Activated B cell treated with CpG ODN at 0.5 μM for 24 hours (primary cell): ENCODE measurements around the gene FGFBP2. TPM values are rescaled to one million over a fixed set of nuclear protein-coding genes. Genes with fewer than 3 reads are reported as not detected.

Experiments used
- ATAC-seq: fragments of 200-7000 bp; cut with Tn5 transposase; one replicate; pipeline ENCODE4 v1.10.0; 2021; ENCODE audit warnings: low read depth, mild to moderate bottlenecking, moderate library complexity
- CTCF ChIA-PET: fragments of 350-600 bp; sonication (Branson Sonifier 250); formaldehyde crosslinking; loops from one replicate; lab custom pipeline; 2021; ENCODE audit warnings: antibody characterized with exemption; lab: Charles Lee
- POLR2A ChIA-PET: fragments of 350-600 bp; sonication (Branson Sonifier 250); formaldehyde crosslinking; loops from one replicate; lab custom pipeline; 2021; ENCODE audit warnings: antibody characterized with exemption; lab: Charles Lee
- DNase-seq: peaks from one replicate; pipeline ENCODE4 v3.0.0; 2022
- H3K27ac Mint-ChIP-seq: one replicate; pipeline ENCODE4 v1.8.0; 2020; ENCODE audit warnings: mixed read lengths
- H3K27me3 Mint-ChIP-seq: one replicate; pipeline ENCODE4 v1.8.0; 2021; ENCODE audit warnings: mixed read lengths
- H3K36me3 Mint-ChIP-seq: one replicate; pipeline ENCODE4 v1.8.0; 2021; ENCODE audit warnings: low read depth, mixed read lengths
- H3K4me1 Mint-ChIP-seq: one replicate; pipeline ENCODE4 v1.8.0; 2021; ENCODE audit warnings: mixed read lengths
- H3K4me3 Mint-ChIP-seq: one replicate; pipeline ENCODE4 v1.8.0; 2020; ENCODE audit warnings: mild to moderate bottlenecking, mixed read lengths
- H3K9me3 Mint-ChIP-seq: one replicate; pipeline ENCODE4 v1.8.0; 2020; ENCODE audit warnings: mixed read lengths
- intact Hi-C: fragments of 100-400 bp; cut with micrococcal nuclease; formaldehyde crosslinking; loops from one replicate; pipeline ENCODE4 v1.15.1; 2024
- total RNA-seq: library from RNA; stranded (reverse); gene quantifications from 2 replicates; pipeline ENCODE4 v1.2.3, GENCODE V29; 2022
- TF ChIP-seq, protein P1 (sequence below): fragments of 200-600 bp; IDR thresholded peaks from one replicate; pipeline ENCODE4 v1.8.0; 2022; ENCODE audit warnings: antibody characterized with exemption, mild to moderate bottlenecking

The FGFBP2 gene
- total RNA-seq, 1 donor from 2014 or later: 0.20 TPM

GRCh38 chr4:15983610-15984009 is 20.6 kb upstream of the FGFBP2 start:
- H3K4me1 Mint-ChIP-seq: no peaks in the 10 kb centered on the region
- peaks cover 5% of the 10 kb centered on the region for H3K27me3 Mint-ChIP-seq
- H3K36me3 Mint-ChIP-seq: no peaks in the 10 kb centered on the region
- no peaks in the 10 kb centered on the region for H3K9me3 Mint-ChIP-seq
- ATAC-seq (no peak), DNase-seq (no peak)
- TF ChIP-seq, protein P1, sequence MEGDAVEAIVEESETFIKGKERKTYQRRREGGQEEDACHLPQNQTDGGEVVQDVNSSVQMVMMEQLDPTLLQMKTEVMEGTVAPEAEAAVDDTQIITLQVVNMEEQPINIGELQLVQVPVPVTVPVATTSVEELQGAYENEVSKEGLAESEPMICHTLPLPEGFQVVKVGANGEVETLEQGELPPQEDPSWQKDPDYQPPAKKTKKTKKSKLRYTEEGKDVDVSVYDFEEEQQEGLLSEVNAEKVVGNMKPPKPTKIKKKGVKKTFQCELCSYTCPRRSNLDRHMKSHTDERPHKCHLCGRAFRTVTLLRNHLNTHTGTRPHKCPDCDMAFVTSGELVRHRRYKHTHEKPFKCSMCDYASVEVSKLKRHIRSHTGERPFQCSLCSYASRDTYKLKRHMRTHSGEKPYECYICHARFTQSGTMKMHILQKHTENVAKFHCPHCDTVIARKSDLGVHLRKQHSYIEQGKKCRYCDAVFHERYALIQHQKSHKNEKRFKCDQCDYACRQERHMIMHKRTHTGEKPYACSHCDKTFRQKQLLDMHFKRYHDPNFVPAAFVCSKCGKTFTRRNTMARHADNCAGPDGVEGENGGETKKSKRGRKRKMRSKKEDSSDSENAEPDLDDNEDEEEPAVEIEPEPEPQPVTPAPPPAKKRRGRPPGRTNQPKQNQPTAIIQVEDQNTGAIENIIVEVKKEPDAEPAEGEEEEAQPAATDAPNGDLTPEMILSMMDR: no peak
- intact Hi-C loops: no loop called here
- ChIA-PET CTCF (interaction anchor here (1.7 kb wide), 1 partner anchor 18 kb away, joined by 7 read pairs; no protein-coding TSS in a partner anchor), POLR2A (no interaction called here)
- H3K4me3 Mint-ChIP-seq: no peak overlapping the region
- H3K27ac Mint-ChIP-seq: no peak overlapping the region

GRCh38 chr4:15982842-15983524 is 20.0 kb upstream of the FGFBP2 start:
- POLR2A ChIA-PET: no interaction called here

DNA sequence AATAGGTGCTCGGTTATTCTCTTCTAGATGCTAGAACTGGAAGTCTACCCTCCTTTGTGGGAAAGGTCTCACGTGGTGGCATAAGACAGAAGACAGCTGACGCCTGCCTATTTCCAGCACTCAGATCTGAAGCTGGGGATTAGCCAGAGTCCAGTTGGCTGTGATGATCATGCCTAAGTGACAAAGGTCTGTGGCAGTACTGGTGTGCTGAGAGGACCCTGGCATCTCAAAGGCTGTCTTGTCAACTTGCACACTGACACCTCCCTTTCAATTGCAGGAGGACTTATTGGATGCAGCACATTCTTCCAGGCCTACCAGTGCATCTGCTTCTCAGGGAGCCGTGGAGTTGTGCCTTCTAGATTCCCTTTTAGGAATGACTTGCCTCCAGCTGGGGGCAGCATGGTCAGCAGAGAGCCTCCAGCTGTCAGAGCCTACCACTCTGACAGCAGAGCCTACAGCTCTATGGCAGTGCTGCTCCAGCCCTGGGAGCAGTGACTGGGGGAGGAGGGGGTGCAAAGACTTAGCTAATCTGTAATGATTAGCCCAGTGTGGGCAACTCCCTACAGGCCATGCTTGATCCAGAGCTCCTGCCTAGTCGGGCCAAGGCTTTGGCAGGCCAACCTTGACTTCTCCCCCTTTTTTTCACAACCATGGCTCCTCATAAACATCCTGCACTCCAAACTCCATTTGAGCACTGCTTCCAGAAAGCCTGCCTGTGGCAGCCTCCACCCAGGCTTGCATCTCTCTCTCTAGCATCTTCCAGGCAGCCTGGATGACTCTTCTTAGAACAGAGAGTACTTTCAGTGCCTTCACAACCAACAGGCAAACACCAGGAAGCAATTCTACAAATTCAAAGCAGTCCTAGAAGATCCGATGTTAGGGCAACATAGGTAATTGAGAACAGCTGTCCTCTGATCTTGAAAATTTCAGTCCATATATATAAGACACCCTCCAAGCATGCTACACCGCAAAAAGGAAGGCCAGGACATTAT is 13.8 kb upstream of the FGFBP2 start:
- ATAC-seq (no peak), DNase-seq (no peak)
- no peaks in the 10 kb centered on the region for H3K27me3 Mint-ChIP-seq
- ChIA-PET CTCF (no interaction called here), POLR2A (no interaction called here)
- no peak overlapping the region for H3K27ac Mint-ChIP-seq
- no peak overlapping the region for H3K4me3 Mint-ChIP-seq
- no peaks in the 10 kb centered on the region for H3K36me3 Mint-ChIP-seq
- H3K4me1 Mint-ChIP-seq: no peaks in the 10 kb centered on the region
- intact Hi-C loops: no loop called here
- TF ChIP-seq, protein P1: no peak
- H3K9me3 Mint-ChIP-seq: no peaks in the 10 kb centered on the region

More at GRCh38 chr4:15982842-15983524, 20.0 kb upstream of the FGFBP2 start:
- TF ChIP-seq, protein P1: no peak
- CTCF ChIA-PET: interaction anchor here (1.7 kb wide), 1 partner anchor 19 kb away, joined by 7 read pairs; no protein-coding TSS in a partner anchor
- Mint-ChIP-seq H3K4me3 (no peak overlapping the region), H3K27ac (no peak overlapping the region), H3K36me3 (no peaks in the 10 kb centered on the region), H3K27me3 (peaks cover 5% of the 10 kb centered on the region), H3K4me1 (no peaks in the 10 kb centered on the region), H3K9me3 (no peaks in the 10 kb centered on the region)
- no peak for DNase-seq
- no peak for ATAC-seq
- intact Hi-C loops: no loop called here

- DNase-seq (no peak), ATAC-seq (no peak)
- H3K4me1 Mint-ChIP-seq: no peaks in the 10 kb centered on the region
- TF ChIP-seq, protein P1: no peak
- POLR2A ChIA-PET: no interaction called here
- H3K9me3 Mint-ChIP-seq: peaks cover 4% of the 10 kb centered on the region
- intact Hi-C loops: no loop called here
- no peaks in the 10 kb centered on the region for H3K36me3 Mint-ChIP-seq
- CTCF ChIA-PET: no interaction called here
- H3K27me3 Mint-ChIP-seq: peaks cover 4% of the 10 kb centered on the region
- H3K4me3 Mint-ChIP-seq: no peak overlapping the region
- H3K27ac Mint-ChIP-seq: no peak overlapping the region
Observed at GRCh38 chr4:15971068-15971801, 8.3 kb upstream of the FGFBP2 start.
